ENCODE measurements around the gene NTM.

DNA sequence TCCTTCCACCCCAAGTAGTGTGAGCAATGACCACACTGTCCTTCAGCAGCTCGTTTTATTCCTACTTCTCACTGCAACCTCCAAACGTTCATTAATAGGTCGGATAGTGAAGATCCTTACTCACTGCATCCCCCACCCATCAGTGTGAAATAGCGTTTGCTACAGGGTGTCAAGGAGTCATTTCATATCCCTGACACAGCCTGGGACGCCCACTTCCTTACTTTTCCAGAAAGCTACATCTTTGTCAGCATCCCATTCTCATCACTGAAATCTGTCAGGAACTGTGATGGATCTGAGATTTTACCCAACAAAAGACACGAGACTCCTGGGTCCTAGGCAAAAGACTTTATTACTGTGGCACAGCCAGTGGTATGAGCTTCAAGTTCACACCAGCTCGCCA lies 592.4 kb downstream of the NTM start:
- TF ChIP-seq POLR2A (IDR thresholded peaks at IDR 0.05; ENCODE audit: low read depth, low read length), result no peak
- TF ChIP-seq POLR2AphosphoS5 (IDR thresholded peaks at IDR 0.05; ENCODE audit: low read depth, low read length), result no peak
- TF ChIP-seq TAF1 (IDR thresholded peaks at IDR 0.05; ENCODE audit: borderline replicate concordance, low read depth, low read length), result no peak

All from GM12892 (cell line).